ENCODE measurements around the gene MACF1. TPM values are rescaled to one million over a fixed set of nuclear protein-coding genes. Genes with fewer than 3 reads are reported as not detected.
"Not testable (repeated sequence)": the region's sequence is repeated elsewhere in the genome, so short reads cannot be mapped to it uniquely, and the experiment has no call there.

Gene MACF1
- 10 to 100 TPM in 5 of 6 donors, 1 to 10 TPM in 1; 9.1 to 96.3 (median 29.5) TPM for polyA plus RNA-seq (ENCODE audit: low read depth in 6 of 6)

- no peaks in the 10 kb centered on the region for H3K9me3 Mint-ChIP-seq
- H3K4me1 Mint-ChIP-seq, result peaks cover 31 to 39% (median 37%) of the 10 kb centered on the region in 3 donors
- ATAC-seq (ENCODE audit: low read depth in 2 of 2), result peak; percentile 27 to 37
- H3K27ac Mint-ChIP-seq, result peak within 1 kb of the TSS; percentile 12 to 95 (median 78)
- H3K36me3 Mint-ChIP-seq, result no peaks in the 10 kb centered on the region
- no peaks in the 10 kb centered on the region for H3K27me3 Mint-ChIP-seq
- no peak for DNase-seq
- peak within 1 kb of the TSS; percentile 61 to 96 (median 82) for H3K4me3 Mint-ChIP-seq
Observed at GRCh38 chr1:39204441-39205081, at the start of gene MACF1. MACF1 (plus strand) TSS chr1:39204695; CDS start chr1:39205023, 328 bp downstream.

GRCh38 chr1:39157304-39157703 is 47.2 kb upstream of the MACF1 start:
- H3K27me3 Mint-ChIP-seq, result no peaks in the 10 kb centered on the region
- DNase-seq, result no peak

GRCh38 chr1:39158327-39159086 is 46.0 kb upstream of the MACF1 start:
- H3K27ac Mint-ChIP-seq, result no peak overlapping the region
- no peaks in the 10 kb centered on the region for H3K4me1 Mint-ChIP-seq
- no peaks in the 10 kb centered on the region for H3K36me3 Mint-ChIP-seq
- H3K9me3 Mint-ChIP-seq, result no peaks in the 10 kb centered on the region
- no peak overlapping the region for H3K4me3 Mint-ChIP-seq
- DNase-seq, result no peak
- ATAC-seq (ENCODE audit: low read depth in 2 of 2), result no peak
- H3K27me3 Mint-ChIP-seq, result no peaks in the 10 kb centered on the region

More at GRCh38 chr1:39157304-39157703, 47.2 kb upstream of the MACF1 start:
- Mint-ChIP-seq H3K36me3 (no peaks in the 10 kb centered on the region), H3K4me3 (no peak overlapping the region), H3K4me1 (no peaks in the 10 kb centered on the region), H3K9me3 (no peaks in the 10 kb centered on the region), H3K27ac (no peak overlapping the region)
- no peak for ATAC-seq (ENCODE audit: low read depth in 2 of 2)

- no peak for ATAC-seq (ENCODE audit: low read depth in 2 of 2)
- Mint-ChIP-seq H3K4me1 (no peaks in the 10 kb centered on the region), H3K27ac (peak overlapping the region in 3 of 6 donors; percentile 2 to 72 (median 12)), H3K27me3 (no peaks in the 10 kb centered on the region), H3K4me3 (no peak overlapping the region), H3K9me3 (no peaks in the 10 kb centered on the region), H3K36me3 (no peaks in the 10 kb centered on the region)
- no peak for DNase-seq
Observed at GRCh38 chr1:39159224-39160036, 45.1 kb upstream of the MACF1 start.

- H3K27ac Mint-ChIP-seq, result no peak overlapping the region
- H3K27me3 Mint-ChIP-seq, result no peaks in the 10 kb centered on the region
- no peaks in the 10 kb centered on the region for H3K9me3 Mint-ChIP-seq
- no peaks in the 10 kb centered on the region for H3K36me3 Mint-ChIP-seq
- no peak overlapping the region for H3K4me3 Mint-ChIP-seq
- DNase-seq, result no peak
- no peak for ATAC-seq (ENCODE audit: low read depth in 2 of 2)
- no peaks in the 10 kb centered on the region for H3K4me1 Mint-ChIP-seq
Observed at GRCh38 chr1:39160703-39161102, 43.8 kb upstream of the MACF1 start.

- H3K27ac Mint-ChIP-seq; ATAC-seq (ENCODE audit: low read depth in 2 of 2); H3K27me3 Mint-ChIP-seq; H3K9me3 Mint-ChIP-seq; H3K36me3 Mint-ChIP-seq; DNase-seq; H3K4me3 Mint-ChIP-seq; H3K4me1 Mint-ChIP-seq: not testable (repeated sequence)
Observed at GRCh38 chr1:39161811-39162210, 42.7 kb upstream of the MACF1 start.

- no peak overlapping the region for H3K27ac Mint-ChIP-seq
- no peaks in the 10 kb centered on the region for H3K4me1 Mint-ChIP-seq
- DNase-seq, result no peak
- no peak overlapping the region for H3K4me3 Mint-ChIP-seq
- no peak for ATAC-seq (ENCODE audit: low read depth in 2 of 2)
- no peaks in the 10 kb centered on the region for H3K27me3 Mint-ChIP-seq
- no peaks in the 10 kb centered on the region for H3K9me3 Mint-ChIP-seq
- H3K36me3 Mint-ChIP-seq, result no peaks in the 10 kb centered on the region
Observed at GRCh38 chr1:39163469-39163868, 41.0 kb upstream of the MACF1 start.

- no peak for DNase-seq
- Mint-ChIP-seq H3K27ac (no peak overlapping the region), H3K36me3 (no peaks in the 10 kb centered on the region), H3K4me1 (no peaks in the 10 kb centered on the region), H3K27me3 (no peaks in the 10 kb centered on the region), H3K9me3 (no peaks in the 10 kb centered on the region), H3K4me3 (no peak overlapping the region)
- ATAC-seq (ENCODE audit: low read depth in 2 of 2), result no peak
Observed at GRCh38 chr1:39164256-39164655, 40.2 kb upstream of the MACF1 start.

GRCh38 chr1:39165049-39165448 is 39.4 kb upstream of the MACF1 start:
- no peaks in the 10 kb centered on the region for H3K27me3 Mint-ChIP-seq
- ATAC-seq (ENCODE audit: low read depth in 2 of 2), result no peak
- no peak for DNase-seq
- no peak overlapping the region for H3K4me3 Mint-ChIP-seq
- no peak overlapping the region for H3K27ac Mint-ChIP-seq
- H3K4me1 Mint-ChIP-seq, result no peaks in the 10 kb centered on the region
- no peaks in the 10 kb centered on the region for H3K36me3 Mint-ChIP-seq
- H3K9me3 Mint-ChIP-seq, result no peaks in the 10 kb centered on the region

- H3K4me1 Mint-ChIP-seq, result no peaks in the 10 kb centered on the region
- H3K27me3 Mint-ChIP-seq, result no peaks in the 10 kb centered on the region
- ATAC-seq (ENCODE audit: low read depth in 2 of 2) (no peak), DNase-seq (no peak)
- H3K36me3 Mint-ChIP-seq, result no peaks in the 10 kb centered on the region
- no peaks in the 10 kb centered on the region for H3K9me3 Mint-ChIP-seq
- no peak overlapping the region for H3K27ac Mint-ChIP-seq
- no peak overlapping the region for H3K4me3 Mint-ChIP-seq
Observed at GRCh38 chr1:39165488-39165887, 39.0 kb upstream of the MACF1 start.

- H3K4me3 Mint-ChIP-seq, result no peak overlapping the region
- H3K27ac Mint-ChIP-seq, result no peak overlapping the region
- H3K27me3 Mint-ChIP-seq, result no peaks in the 10 kb centered on the region
- DNase-seq (no peak), ATAC-seq (ENCODE audit: low read depth in 2 of 2) (no peak)
- no peaks in the 10 kb centered on the region for H3K9me3 Mint-ChIP-seq
- H3K4me1 Mint-ChIP-seq, result no peaks in the 10 kb centered on the region
- H3K36me3 Mint-ChIP-seq, result no peaks in the 10 kb centered on the region
Observed at GRCh38 chr1:39167632-39168209, 36.8 kb upstream of the MACF1 start.

GRCh38 chr1:39168301-39169080 is 36.0 kb upstream of the MACF1 start:
- no peak for DNase-seq
- no peaks in the 10 kb centered on the region for H3K36me3 Mint-ChIP-seq
- ATAC-seq (ENCODE audit: low read depth in 2 of 2), result no peak
- no peaks in the 10 kb centered on the region for H3K4me1 Mint-ChIP-seq
- no peaks in the 10 kb centered on the region for H3K27me3 Mint-ChIP-seq
- H3K27ac Mint-ChIP-seq, result peak overlapping the region in 2 of 6 donors; percentile 3 to 34
- H3K9me3 Mint-ChIP-seq, result no peaks in the 10 kb centered on the region
- H3K4me3 Mint-ChIP-seq, result no peak overlapping the region
